Right lobe of liver (tissue), 4 donors: Measurements from ENCODE around the gene BMP7.

Source experiments
- POLR2A ChIP-seq: fragments of 450-650 bp; IDR thresholded peaks from one replicate; pipeline ENCODE4 v1.6.1; 2017; ENCODE audit warnings: antibody characterized with exemption, mild to moderate bottlenecking
- TF ChIP-seq, protein P1 (sequence below), 4 donors: fragments of 200-600 bp in 3 of 4; fragments of 450-650 bp in 1 of 4; IDR thresholded peaks; one replicate each; pipeline versions ENCODE4 v1.5.1 to v1.8.0; 2016 to 2022; ENCODE audit warnings: antibody characterized with exemption in 4 of 4, mild to moderate bottlenecking in 2 of 4
- donor health status: DM: no; HTN: no; CAD: no.
- donor health status: DM: no; HTN: no; CAD: no.
- donor health status: DM: no; HTN: yes; CAD: no.

DNA sequence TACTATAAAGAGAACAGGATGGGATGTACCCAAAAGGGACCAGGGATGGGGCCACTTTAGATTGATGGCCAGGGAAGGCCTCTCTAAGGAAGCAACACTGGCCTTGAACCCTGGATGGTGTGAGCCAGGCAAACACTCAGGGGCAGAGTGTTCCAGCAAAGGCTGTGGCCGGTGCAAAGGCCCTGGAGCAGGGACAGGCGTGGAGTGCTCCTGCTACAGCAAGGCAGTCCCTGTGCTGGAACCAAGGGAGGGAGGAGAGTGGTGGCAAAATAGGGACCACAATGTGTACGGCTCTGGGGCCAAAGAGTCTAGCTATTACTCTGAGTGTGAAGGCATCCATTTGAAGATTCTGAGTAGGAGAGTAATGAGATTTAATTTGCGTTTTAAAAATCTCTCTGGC, 131.6 kb downstream of the BMP7 start:
- TF ChIP-seq, protein P1, sequence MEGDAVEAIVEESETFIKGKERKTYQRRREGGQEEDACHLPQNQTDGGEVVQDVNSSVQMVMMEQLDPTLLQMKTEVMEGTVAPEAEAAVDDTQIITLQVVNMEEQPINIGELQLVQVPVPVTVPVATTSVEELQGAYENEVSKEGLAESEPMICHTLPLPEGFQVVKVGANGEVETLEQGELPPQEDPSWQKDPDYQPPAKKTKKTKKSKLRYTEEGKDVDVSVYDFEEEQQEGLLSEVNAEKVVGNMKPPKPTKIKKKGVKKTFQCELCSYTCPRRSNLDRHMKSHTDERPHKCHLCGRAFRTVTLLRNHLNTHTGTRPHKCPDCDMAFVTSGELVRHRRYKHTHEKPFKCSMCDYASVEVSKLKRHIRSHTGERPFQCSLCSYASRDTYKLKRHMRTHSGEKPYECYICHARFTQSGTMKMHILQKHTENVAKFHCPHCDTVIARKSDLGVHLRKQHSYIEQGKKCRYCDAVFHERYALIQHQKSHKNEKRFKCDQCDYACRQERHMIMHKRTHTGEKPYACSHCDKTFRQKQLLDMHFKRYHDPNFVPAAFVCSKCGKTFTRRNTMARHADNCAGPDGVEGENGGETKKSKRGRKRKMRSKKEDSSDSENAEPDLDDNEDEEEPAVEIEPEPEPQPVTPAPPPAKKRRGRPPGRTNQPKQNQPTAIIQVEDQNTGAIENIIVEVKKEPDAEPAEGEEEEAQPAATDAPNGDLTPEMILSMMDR (IDR thresholded peaks at IDR 0.05), result no peak
- no peak for TF ChIP-seq POLR2A
